GM21367 (cell line): ENCODE results near the gene ACTR3.
A peak's percentile ranks its signal among the peaks of the same experiment; 100 is the strongest.
"Not testable (repeated sequence)": the region's sequence is repeated elsewhere in the genome, so short reads cannot be mapped to it uniquely, and the experiment has no call there.

ENCODE experiments used
- ATAC-seq: cut with Tn5 transposase; IDR thresholded peaks from one replicate; pipeline ENCODE4 v1.9.1; 2021; ENCODE audit not compliant: unreplicated experiment

The ACTR3 gene

DNA sequence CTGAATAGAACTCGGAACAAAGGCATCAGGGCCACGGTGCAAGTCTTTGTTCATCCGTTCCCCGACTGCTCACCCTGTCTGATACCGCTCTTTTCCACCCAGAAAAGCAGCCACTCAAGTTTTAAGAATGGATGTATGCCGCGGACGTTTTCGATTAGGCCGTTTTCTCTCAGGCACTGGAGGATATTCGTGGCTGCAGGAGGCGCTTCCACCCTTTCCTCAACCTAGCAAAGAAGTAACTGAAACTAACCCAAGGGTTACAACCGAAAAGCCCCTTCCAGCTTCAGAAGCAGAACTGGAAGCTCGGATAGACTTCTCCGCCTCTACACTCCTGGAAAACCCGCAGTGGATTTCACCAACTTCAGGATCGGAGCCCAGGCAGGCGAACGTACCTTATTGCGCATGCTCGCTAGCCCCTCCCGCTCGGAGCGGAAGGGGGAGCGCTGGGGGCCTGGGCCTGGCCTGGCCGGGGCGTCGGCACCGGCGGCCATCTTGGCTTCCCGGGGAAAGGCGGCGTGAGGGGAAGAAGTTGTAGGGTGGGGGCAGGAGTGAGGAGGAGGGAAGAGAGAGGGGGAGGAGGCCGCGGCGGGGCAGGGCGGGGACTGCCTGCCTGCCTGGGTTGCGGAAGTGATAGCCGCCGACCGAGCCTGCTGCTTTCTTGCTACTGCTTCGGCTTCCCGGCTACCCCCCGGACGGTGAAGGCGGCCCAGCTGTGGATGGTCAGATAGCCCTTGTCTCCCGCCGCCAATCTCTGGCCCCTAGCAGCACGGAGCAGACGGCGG lies at the start of gene ACTR3:
Gene ACTR3, plus strand, starts transcription at position 619 of the 782 bp plus-strand sequence. CDS start 191 bp downstream, outside the sequence.
- ATAC-seq: peak; percentile 43

DNA sequence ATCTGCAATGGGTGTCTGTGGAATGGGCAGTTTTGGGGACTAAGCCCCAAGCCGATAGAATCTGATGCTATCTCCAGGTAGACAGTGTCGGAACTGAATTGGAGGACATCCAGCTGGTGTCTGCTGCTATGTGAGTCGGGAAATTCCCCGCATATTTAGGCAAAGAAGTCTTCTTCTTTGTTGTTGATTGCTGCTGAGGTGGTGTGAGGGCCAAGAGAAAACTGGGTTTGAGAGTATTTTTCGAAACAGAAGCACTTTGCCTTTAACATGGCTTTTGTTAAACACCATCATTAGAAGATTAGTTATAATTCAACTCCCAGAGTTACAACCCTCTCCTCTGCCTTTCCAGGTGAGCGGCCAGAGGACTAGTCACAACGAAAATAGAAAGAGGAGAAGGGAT lies 49.4 kb upstream of the ACTR3 start:
- no peak for ATAC-seq

GRCh38 chr2:113842919-113843736 lies 46.8 kb upstream of the ACTR3 start:
- no peak for ATAC-seq

DNA sequence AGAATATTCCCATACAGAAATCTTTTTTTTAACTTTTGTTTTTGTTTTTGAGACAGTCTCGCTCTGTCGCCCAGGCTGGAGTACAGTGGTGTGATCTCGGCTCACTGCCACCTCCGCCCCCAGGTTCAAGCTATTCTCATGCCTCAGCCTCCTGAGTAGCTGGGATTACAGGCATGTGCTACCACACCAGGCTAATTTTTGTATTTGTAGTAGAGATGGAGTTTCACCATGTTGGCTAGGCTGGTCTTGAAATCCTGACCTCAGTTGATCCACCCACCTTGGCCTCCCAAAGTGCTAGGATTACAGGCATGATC lies 46.2 kb upstream of the ACTR3 start:
- ATAC-seq: not testable (repeated sequence)

DNA sequence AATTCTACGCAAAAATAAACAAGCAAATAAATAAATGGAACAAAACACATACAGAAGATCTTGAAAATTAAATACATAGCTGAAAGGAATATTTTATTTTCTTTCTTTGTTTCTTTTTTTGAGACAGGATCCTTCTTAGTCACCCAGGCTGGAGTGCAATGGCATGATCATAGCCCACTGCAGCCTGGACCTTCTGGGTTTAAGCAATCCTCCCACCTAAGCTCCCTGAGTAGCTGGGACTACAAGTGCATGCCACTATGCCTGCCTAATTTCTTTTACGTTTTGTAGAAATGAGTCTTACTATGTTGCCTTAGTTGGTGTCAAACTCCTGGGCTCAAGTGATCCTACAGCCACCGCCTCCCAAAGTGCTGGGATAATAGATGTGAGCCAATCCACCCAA lies 44.6 kb upstream of the ACTR3 start:
- no peak for ATAC-seq

GRCh38 chr2:113845796-113846195 lies 44.1 kb upstream of the ACTR3 start:
- not testable (repeated sequence) for ATAC-seq

- ATAC-seq: no peak
Observed at GRCh38 chr2:113846429-113846828, 43.5 kb upstream of the ACTR3 start.

GRCh38 chr2:113847144-113847543 lies 42.7 kb upstream of the ACTR3 start:
- ATAC-seq: no peak

DNA sequence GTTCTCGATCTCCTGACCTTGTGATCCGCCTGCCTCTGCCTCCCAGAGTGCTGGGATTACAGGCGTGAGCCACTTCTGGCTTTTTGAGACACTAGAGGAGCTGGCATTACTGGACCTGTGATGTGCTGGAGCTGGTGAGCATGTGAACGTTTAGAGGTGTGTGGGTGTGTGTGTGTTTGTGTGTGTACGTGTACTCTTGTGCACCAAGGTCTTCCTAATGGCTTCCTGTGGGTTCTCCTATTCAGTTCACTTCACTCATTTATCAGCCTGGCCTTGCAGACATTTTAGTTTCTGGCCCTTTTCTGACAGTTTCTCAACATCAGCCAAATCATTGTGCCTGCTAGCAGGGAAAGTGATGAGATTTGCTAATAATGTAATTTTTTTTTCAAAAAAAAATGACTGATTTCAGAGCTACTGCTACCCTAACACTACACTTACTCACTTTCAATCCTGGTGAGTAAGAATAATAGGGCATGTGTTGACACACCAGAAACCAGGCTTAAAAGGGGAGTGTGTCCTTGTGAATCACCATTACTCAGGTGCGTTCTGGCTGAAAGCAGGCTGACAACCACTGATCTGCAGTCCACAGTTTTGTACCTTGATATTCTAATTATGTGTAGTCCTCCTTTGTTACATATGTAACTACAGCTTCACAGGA lies 41.0 kb upstream of the ACTR3 start:
- no peak for ATAC-seq

GRCh38 chr2:113850687-113851086 lies 39.2 kb upstream of the ACTR3 start:
- ATAC-seq: no peak

DNA sequence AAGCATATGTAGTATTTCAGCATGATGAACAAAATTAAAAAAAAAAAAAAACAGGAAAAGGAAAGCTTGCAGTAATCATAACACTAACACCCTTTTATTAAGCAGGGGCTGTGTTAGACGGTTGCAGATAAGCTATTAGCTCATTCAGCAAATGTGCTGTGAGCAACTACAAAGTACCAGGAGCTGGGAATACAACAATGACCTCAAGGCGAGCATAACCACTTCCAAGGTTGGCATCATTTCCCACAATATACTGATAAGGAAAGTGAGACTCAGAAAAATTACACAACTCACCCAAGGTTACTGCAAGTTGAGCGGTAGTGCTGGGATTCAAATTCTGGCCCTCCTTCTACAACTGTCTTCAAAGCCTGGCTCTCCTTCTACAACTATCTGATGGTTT lies 38.2 kb upstream of the ACTR3 start:
- no peak for ATAC-seq

GRCh38 chr2:113854208-113854607 lies 35.7 kb upstream of the ACTR3 start:
- no peak for ATAC-seq

DNA sequence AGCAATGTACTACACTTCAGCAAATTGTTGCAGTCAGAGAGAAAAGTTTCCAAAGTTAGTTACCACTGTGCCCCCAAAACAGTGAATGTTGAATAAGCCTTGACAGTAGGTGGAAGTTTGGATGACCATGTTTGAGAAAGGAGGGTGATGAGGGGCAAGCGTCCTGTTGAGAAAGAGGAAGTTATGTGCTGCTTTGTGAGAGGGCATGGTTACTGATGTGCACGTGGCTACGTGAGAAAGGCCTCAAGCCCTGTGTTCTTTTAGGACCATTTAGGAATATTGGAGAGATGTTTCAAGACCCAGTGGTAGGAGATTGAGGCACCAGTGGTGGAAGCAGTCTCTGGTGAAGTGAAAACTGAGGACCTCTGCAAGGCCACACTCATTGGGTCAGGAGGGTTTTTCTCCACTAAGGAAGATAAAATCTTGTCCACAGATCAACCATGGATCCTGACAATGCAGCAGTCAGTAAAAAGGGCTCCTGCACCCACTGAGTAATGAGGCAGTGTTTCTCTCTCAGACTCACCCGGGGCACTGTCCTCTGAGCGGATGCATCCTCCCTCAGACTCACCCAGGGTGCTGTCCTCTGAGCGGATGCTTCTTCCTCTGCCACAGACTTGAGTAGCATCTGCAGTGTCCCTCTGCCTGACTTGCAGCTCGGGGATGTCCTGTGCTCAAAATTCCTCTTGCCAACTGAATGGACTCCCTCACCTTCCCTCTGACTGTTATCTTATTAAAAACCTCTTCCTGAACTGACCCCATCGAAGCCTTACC lies 34.7 kb upstream of the ACTR3 start:
- ATAC-seq: no peak

- no peak for ATAC-seq
Observed at GRCh38 chr2:113857464-113857863, 32.4 kb upstream of the ACTR3 start.

DNA sequence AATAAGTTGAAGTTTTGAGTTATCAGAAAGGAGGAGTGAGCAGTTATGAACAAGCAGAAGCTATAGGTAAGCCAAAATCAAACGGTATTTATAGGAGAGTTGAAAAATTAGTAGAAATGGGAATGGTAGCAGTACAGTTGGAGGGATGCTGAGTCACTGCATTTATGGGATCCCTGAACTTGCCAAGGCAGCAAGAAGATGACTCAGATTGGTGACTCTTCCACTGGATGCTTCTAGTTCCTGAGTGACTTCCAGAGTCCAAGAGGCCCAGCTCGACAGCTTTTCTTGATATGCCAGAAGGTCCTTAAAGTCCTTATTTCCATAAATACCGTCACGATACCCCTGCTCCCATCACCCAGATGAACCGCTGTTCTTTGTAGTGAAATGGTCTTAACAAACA lies 31.1 kb upstream of the ACTR3 start:
- no peak for ATAC-seq

DNA sequence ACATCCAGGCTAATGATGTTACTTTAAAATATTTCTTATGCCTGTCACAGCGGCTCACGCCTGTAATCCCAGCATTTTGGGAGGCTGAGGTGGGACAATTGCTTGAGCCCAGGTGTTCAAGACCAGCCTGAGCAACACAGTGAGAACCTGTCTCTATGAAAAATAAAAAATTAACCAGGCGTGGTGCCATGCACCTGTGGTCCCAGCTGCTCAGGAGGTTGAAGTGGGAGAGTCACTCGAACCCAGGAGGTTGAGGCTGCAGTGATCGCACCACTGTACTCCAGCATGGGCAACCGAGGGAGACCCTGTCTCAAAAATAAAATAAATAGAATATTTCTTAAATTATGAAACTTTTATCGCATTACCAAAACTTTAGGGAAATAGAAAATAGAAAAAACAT lies 28.1 kb upstream of the ACTR3 start:
- ATAC-seq: no peak

DNA sequence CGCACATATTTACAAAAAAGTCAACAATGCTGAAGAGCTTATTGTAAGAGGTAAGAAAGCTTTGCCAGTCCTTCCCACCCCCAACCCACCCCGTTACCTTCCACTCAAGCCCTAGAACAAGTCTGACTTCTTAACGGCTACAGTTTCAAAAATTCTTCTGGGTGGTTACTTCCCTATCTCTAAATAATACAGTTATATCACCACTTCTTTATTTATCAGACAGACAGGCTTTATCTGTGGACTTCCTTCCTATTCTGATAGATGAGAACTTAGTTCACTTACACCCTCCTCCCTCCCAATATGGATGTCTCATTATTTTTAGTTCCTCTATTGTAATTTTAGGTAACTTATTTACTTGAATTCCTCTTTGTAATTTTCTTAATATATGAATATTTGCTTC lies 26.7 kb upstream of the ACTR3 start:
- no peak for ATAC-seq

- no peak for ATAC-seq
Observed at GRCh38 chr2:113867571-113867970, 22.3 kb upstream of the ACTR3 start.

DNA sequence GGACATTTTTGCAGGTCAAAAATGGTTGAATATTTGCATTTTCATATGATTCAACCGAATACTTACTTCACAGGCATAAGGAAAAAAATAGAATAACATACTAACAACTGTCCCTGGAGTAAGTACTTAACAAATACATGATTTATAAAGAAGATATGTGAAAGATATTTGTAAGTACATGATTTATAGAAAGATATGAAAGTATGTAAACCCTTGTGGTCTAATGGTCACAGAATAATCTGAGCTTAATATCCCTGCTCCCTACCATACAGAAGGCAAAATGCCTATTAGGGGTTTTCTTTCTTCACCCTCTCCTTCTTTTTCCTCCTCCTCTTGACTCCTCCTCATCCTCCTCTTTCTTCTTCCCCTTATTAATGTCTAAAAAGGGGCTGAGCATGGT lies 20.6 kb upstream of the ACTR3 start:
- no peak for ATAC-seq

DNA sequence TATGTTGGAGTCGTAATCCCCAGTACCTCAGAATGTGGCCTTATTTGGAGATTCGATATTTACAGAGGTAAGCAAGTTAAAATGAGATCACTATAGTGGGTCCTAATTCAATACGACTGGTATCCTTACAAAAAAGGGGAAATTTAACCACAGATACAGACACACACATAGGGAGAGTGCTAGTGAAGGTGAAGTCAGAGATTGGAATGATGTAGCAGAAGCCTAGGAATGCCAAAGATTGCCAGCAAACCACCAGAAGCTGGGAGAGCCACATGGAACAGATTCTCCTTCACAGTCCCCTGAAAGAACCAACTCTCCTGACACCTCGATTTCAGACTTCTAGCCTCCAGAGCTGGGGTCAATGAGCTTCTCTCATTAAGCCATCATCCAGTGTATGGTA lies 17.7 kb upstream of the ACTR3 start:
- no peak for ATAC-seq

DNA sequence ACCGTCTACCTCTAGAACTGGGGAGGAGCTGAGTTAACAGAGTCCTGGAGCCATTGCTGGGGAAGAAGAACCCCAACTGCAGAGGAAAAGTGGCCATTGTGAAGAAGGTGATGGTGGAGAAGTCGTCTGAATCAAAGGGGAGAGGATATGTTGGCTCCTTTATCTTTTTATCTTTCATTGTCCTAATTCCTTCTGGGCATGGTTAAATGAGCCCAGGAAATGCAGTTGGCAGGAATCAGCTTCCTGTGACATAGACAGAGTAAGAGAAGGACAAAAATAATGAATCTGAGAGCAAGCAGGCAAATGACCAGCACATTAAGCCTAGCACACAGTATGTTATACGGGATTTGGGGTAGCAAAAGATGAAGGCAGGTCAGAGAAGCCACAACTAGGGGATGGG lies 16.0 kb upstream of the ACTR3 start:
- no peak for ATAC-seq
